Trophoblast cell (in vitro differentiated cells and primary cell): ENCODE measurements around the gene KAT6B.
A peak's percentile ranks its signal among the peaks of the same experiment; 100 is the strongest.

ENCODE experiments used
- DNase-seq, 2 donors: peaks; one replicate each; pipeline ENCODE4 v3.0.0-alpha.2; 2016
- H2AFZ ChIP-seq: 2 replicates; pipeline ENCODE4 v1.6.1; 2013; ENCODE audit warnings: low read length, moderate library complexity, mild to moderate bottlenecking; ENCODE audit not compliant: insufficient read depth, poor library complexity
- H2AK5ac ChIP-seq: 2 replicates; pipeline ENCODE4 v1.6.1; 2013; ENCODE audit warnings: mild to moderate bottlenecking, low read length
- H2BK120ac ChIP-seq: 2 replicates; pipeline ENCODE4 v1.6.1; 2013; ENCODE audit warnings: low read length, mild to moderate bottlenecking, moderate library complexity; ENCODE audit not compliant: insufficient read depth, poor library complexity
- H2BK12ac ChIP-seq: 2 replicates; pipeline ENCODE4 v1.6.1; 2013; ENCODE audit warnings: mild to moderate bottlenecking, low read length, moderate library complexity
- H2BK5ac ChIP-seq: 2 replicates; pipeline ENCODE4 v1.6.1; 2013; ENCODE audit warnings: low read length, low read depth, moderate library complexity, mild to moderate bottlenecking; ENCODE audit not compliant: poor library complexity
- H3K14ac ChIP-seq: 2 replicates; pipeline ENCODE4 v1.6.1; 2013; ENCODE audit warnings: mild to moderate bottlenecking, low read length
- H3K18ac ChIP-seq: 2 replicates; pipeline ENCODE4 v1.6.1; 2013; ENCODE audit warnings: mild to moderate bottlenecking, low read length
- H3K23ac ChIP-seq: 2 replicates; pipeline ENCODE4 v1.6.1; 2013; ENCODE audit warnings: low read length
- H3K27ac ChIP-seq: 2 replicates; pipeline ENCODE4 v1.5.1; 2013; ENCODE audit warnings: low read depth, mild to moderate bottlenecking, inconsistent platforms, low read length, moderate library complexity
- H3K27me3 ChIP-seq: 2 replicates; pipeline ENCODE4 v1.6.1; 2013; ENCODE audit warnings: inconsistent platforms, mild to moderate bottlenecking, low read length, moderate library complexity; ENCODE audit not compliant: insufficient read depth
- H3K36me3 ChIP-seq, 2 experiments: 1 replicate in 1 of 2; 2 replicates in 1 of 2; pipeline ENCODE4 v1.6.1; 2013; ENCODE audit warnings: low read length in 2 of 2, mild to moderate bottlenecking in 2 of 2, moderate library complexity in 1 of 2; ENCODE audit not compliant: insufficient read depth in 2 of 2, control insufficient read depth in 1 of 2
- H3K4ac ChIP-seq: 2 replicates; pipeline ENCODE4 v1.6.1; 2013; ENCODE audit warnings: low read depth, mild to moderate bottlenecking, low read length, moderate library complexity
- H3K4me1 ChIP-seq, 2 experiments: 1 replicate in 1 of 2; 2 replicates in 1 of 2; pipeline ENCODE4 v1.6.1; 2013; ENCODE audit warnings: low read length in 2 of 2, mild to moderate bottlenecking in 2 of 2, moderate library complexity in 1 of 2; ENCODE audit not compliant: insufficient read depth in 2 of 2, control insufficient read depth in 1 of 2
- H3K4me2 ChIP-seq: 2 replicates; pipeline ENCODE4 v1.6.1; 2013; ENCODE audit warnings: inconsistent platforms, mild to moderate bottlenecking, low read length, moderate library complexity
- H3K4me3 ChIP-seq: 2 replicates; pipeline ENCODE4 v1.5.1; 2013; ENCODE audit warnings: mild to moderate bottlenecking, low read depth, low read length, inconsistent platforms
- H3K79me1 ChIP-seq: one replicate; pipeline ENCODE4 v1.6.1; 2013; ENCODE audit warnings: low read length
- H3K79me2 ChIP-seq: 2 replicates; pipeline ENCODE4 v1.6.1; 2013; ENCODE audit warnings: low read length, mild to moderate bottlenecking; ENCODE audit not compliant: control insufficient read depth, insufficient read depth, poor library complexity
- H3K9ac ChIP-seq: 2 replicates; pipeline ENCODE4 v1.6.1; 2013; ENCODE audit warnings: mild to moderate bottlenecking, low read length
- H3K9me3 ChIP-seq: 2 replicates; pipeline ENCODE4 v1.6.1; 2013; ENCODE audit warnings: low read depth, mild to moderate bottlenecking, control low read depth, inconsistent platforms, low read length; ENCODE audit not compliant: insufficient read depth
- H4K12ac ChIP-seq: 2 replicates; pipeline ENCODE4 v1.6.1; 2013; ENCODE audit warnings: low read depth, mild to moderate bottlenecking, low read length, moderate library complexity
- H4K8ac ChIP-seq: 2 replicates; pipeline ENCODE4 v1.6.1; 2013; ENCODE audit warnings: low read depth, mild to moderate bottlenecking, low read length, moderate library complexity
- H4K91ac ChIP-seq: one replicate; pipeline ENCODE4 v1.6.1; 2013; ENCODE audit warnings: low read depth, mild to moderate bottlenecking, low read length, moderate library complexity
- WGBS: extraction: QIAGEN DNeasy Blood & Tissue Kit; methylation state at CpG from one replicate; pipeline ENCODE4 v1.1.7; 2013; ENCODE audit warnings: missing lambda C conversion rate; ENCODE audit not compliant: insufficient read length, insufficient coverage; ENCODE audit errors: extremely low coverage; 5-methylcytosine and 5-hydroxymethylcytosine counted together

KAT6B gene

DNA sequence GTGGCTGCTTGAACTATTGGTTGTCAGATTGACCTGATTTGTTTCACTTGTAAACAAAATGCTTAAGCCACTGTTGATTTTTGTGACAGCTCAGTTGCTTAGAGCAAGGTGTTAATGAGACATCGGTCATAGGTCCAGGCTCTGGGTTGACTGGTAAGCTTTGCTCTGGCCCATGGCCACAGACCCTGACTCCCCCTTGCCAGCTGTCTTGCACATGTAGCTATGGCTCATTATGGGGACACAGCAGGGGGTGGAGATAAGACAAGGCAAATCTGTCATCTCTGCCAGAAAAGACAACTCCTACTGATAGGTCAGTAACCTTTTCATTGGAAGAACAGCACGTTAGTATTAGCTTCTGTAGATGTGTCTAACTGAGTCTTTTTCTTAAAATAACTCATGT lies 95.3 kb downstream of the KAT6B start:
- Histone ChIP-seq H3K9ac (no peak overlapping the region), H3K4ac (no peak overlapping the region), H2AFZ (no peak overlapping the region), H3K23ac (no peak overlapping the region), H3K9me3 (peaks cover 2% of the 10 kb centered on the region), H2BK12ac (no peak overlapping the region), H3K27me3 (no peaks in the 10 kb centered on the region), H3K18ac (no peak overlapping the region), H2BK120ac (no peak overlapping the region), H4K12ac (no peak overlapping the region), H3K79me1 (no peaks in the 10 kb centered on the region), H4K91ac (no peak overlapping the region), H2BK5ac (no peak overlapping the region), H3K4me3 (no peak overlapping the region), H3K4me1 (peaks cover 0 to 3% of the 10 kb centered on the region in 2 experiments), H3K79me2 (peaks cover 2% of the 10 kb centered on the region), H2AK5ac (no peak overlapping the region), H4K8ac (no peak overlapping the region), H3K27ac (no peak overlapping the region), H3K36me3 (no peaks in the 10 kb centered on the region), H3K4me2 (no peak overlapping the region), H3K14ac (no peak overlapping the region)
- DNase-seq: no peak
- WGBS: no CpG with 5 or more reads among the region's 2 CpGs

DNA sequence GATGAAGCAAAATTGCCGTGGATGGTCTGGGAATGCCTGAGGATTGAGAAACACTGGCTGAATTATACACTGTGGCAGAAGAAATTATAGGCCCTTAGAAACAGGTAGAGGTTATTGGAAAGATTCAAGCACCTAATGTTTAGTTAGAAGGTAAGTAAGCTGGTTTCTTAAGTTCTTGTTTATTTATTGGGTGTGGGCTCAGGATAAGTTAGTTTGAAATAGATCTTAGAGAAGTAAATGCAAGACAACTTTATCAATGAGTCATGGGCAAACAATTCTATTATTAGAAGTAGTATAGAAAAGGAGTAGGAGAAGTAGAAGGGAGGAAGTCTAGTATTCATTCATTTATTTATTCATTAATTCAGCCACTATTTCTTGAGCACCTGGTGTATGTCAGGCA lies 96.5 kb downstream of the KAT6B start:
- no peak for DNase-seq
- peaks cover 2% of the 10 kb centered on the region for H3K9me3 ChIP-seq
- H3K9ac ChIP-seq: no peak overlapping the region
- H3K23ac ChIP-seq: no peak overlapping the region
- H3K36me3 ChIP-seq: no peaks in the 10 kb centered on the region
- peaks cover 2% of the 10 kb centered on the region for H3K79me2 ChIP-seq
- peaks cover 0 to 3% of the 10 kb centered on the region in 2 experiments for H3K4me1 ChIP-seq
- no CpG with 5 or more reads among the region's 1 CpG for WGBS
- H3K4me2 ChIP-seq: no peak overlapping the region
- no peaks in the 10 kb centered on the region for H3K27me3 ChIP-seq
- H2BK120ac ChIP-seq: no peak overlapping the region
- no peak overlapping the region for H2BK5ac ChIP-seq
- no peak overlapping the region for H3K4me3 ChIP-seq
- no peak overlapping the region for H2BK12ac ChIP-seq
- no peak overlapping the region for H3K27ac ChIP-seq
- no peak overlapping the region for H2AFZ ChIP-seq
- H3K14ac ChIP-seq: no peak overlapping the region
- H4K12ac ChIP-seq: no peak overlapping the region
- H2AK5ac ChIP-seq: no peak overlapping the region
- H3K79me1 ChIP-seq: no peaks in the 10 kb centered on the region
- H4K91ac ChIP-seq: no peak overlapping the region
- H3K18ac ChIP-seq: no peak overlapping the region
- H4K8ac ChIP-seq: no peak overlapping the region
- H3K4ac ChIP-seq: no peak overlapping the region

DNA sequence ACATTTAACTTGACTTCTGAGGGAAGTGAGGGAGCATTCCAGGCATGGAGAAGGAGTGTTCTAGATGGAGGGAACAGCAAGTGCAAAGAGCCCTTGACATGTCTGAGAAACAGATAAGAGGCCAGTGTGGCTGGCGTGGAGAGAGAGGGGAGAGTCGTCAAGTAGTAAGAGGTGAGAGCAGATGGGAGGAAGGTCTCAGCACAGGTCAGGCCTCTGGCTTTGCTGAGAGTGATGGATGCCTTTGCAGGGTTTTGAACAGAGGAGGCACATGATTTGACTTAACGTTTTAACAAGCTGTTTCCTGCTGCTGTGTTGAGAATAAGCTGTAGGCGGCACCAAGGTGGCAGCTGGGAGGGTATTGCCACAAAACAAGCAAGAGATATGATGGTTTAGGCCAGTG lies 97.2 kb downstream of the KAT6B start:
- H3K9me3 ChIP-seq: peaks cover 2% of the 10 kb centered on the region
- H3K27ac ChIP-seq: no peak overlapping the region
- no peak overlapping the region for H3K18ac ChIP-seq
- H2BK12ac ChIP-seq: no peak overlapping the region
- peaks cover 0 to 3% of the 10 kb centered on the region in 2 experiments for H3K4me1 ChIP-seq
- H3K27me3 ChIP-seq: no peaks in the 10 kb centered on the region
- no peaks in the 10 kb centered on the region for H3K36me3 ChIP-seq
- no peak overlapping the region for H3K4ac ChIP-seq
- H3K9ac ChIP-seq: no peak overlapping the region
- no peak overlapping the region for H4K12ac ChIP-seq
- H2AFZ ChIP-seq: no peak overlapping the region
- no peak overlapping the region for H3K4me2 ChIP-seq
- H3K4me3 ChIP-seq: no peak overlapping the region
- no peak overlapping the region for H4K91ac ChIP-seq
- H3K79me2 ChIP-seq: peaks cover 2% of the 10 kb centered on the region
- H4K8ac ChIP-seq: no peak overlapping the region
- no peak overlapping the region for H2BK5ac ChIP-seq
- H3K14ac ChIP-seq: no peak overlapping the region
- no peak overlapping the region for H3K23ac ChIP-seq
- H3K79me1 ChIP-seq: no peaks in the 10 kb centered on the region
- DNase-seq: no peak
- no CpG with 5 or more reads among the region's 4 CpGs for WGBS
- no peak overlapping the region for H2AK5ac ChIP-seq
- H2BK120ac ChIP-seq: no peak overlapping the region

DNA sequence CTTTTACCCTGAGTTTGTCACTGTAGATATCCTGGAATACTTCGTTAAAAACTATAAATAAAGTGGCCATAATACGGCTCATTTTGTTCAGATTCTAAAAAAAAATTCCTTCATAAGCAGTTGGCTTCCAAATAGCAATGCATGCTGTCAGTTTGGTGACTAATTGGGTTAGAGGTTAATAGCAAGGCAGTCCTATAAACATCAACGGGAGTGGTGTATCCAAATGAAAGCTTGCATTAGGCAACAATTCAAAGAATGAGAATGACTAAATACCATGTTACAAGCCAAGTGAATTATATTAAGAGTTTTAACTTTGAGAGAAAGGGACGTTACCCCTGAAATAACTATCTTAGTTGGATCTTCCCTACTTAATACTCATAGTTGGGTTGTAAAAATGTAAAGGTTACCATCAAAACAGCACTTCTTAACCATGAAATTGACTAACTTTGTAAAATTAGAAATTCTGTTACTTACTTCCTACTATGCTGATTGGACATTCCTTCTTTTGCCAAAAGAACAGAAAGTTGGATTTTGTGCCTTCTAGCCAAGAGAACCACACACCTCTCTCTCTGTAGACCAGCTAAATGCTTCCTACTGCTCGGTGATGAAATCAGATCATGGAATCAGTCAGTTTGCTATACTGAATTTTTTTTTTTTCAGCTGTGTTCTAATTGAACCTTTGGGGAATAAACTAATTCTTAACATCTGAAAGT lies 98.0 kb downstream of the KAT6B start:
- Histone ChIP-seq H3K79me2 (peaks cover 2% of the 10 kb centered on the region), H2AFZ (no peak overlapping the region), H3K27me3 (no peaks in the 10 kb centered on the region), H3K27ac (no peak overlapping the region), H3K4me1 (peaks cover 0 to 3% of the 10 kb centered on the region in 2 experiments), H3K79me1 (no peaks in the 10 kb centered on the region), H3K36me3 (no peaks in the 10 kb centered on the region), H2AK5ac (no peak overlapping the region), H4K91ac (no peak overlapping the region), H2BK120ac (no peak overlapping the region), H3K14ac (no peak overlapping the region), H3K9me3 (peaks cover 2% of the 10 kb centered on the region), H2BK5ac (no peak overlapping the region), H3K4me3 (no peak overlapping the region), H2BK12ac (no peak overlapping the region), H3K23ac (no peak overlapping the region), H3K9ac (no peak overlapping the region), H4K12ac (no peak overlapping the region), H3K4me2 (no peak overlapping the region), H3K4ac (no peak overlapping the region), H3K18ac (no peak overlapping the region), H4K8ac (no peak overlapping the region)
- DNase-seq: peak; percentile 10 to 66
- no CpG with 5 or more reads among the region's 5 CpGs for WGBS
